Measurements from ENCODE around the gene VIL1.

VIL1 gene

DNA sequence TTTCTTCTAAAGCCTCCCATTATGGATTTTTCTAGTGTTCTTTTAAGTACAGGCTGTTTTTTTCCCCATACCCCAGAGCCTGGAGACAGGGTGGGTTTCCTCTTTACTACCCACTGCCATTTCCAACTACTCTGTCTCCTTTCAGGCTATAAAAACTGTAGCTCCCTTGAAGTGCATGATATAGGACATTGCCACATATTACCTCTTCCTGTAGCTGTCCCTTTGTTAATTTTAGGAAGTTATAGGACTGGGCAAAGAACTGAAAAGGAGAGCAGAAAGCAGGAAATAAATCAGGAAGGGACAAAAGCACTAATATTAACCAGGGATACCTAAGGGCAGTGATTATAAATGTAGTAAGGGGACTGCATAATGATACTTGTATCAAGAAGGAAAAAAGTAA, 54.1 kb downstream of the VIL1 start:
- Histone ChIP-seq H3K4me1 (no peaks in the 10 kb centered on the region), H3K9me3 (no peaks in the 10 kb centered on the region), H3K36me3 (peaks cover 28 to 63% (median 30%) of the 10 kb centered on the region in 3 donors), H3K27ac (no peak overlapping the region), H3K4me3 (no peak overlapping the region), H3K27me3 (no peaks in the 10 kb centered on the region)
- DNase-seq = no peak
- TF ChIP-seq, protein P1, sequence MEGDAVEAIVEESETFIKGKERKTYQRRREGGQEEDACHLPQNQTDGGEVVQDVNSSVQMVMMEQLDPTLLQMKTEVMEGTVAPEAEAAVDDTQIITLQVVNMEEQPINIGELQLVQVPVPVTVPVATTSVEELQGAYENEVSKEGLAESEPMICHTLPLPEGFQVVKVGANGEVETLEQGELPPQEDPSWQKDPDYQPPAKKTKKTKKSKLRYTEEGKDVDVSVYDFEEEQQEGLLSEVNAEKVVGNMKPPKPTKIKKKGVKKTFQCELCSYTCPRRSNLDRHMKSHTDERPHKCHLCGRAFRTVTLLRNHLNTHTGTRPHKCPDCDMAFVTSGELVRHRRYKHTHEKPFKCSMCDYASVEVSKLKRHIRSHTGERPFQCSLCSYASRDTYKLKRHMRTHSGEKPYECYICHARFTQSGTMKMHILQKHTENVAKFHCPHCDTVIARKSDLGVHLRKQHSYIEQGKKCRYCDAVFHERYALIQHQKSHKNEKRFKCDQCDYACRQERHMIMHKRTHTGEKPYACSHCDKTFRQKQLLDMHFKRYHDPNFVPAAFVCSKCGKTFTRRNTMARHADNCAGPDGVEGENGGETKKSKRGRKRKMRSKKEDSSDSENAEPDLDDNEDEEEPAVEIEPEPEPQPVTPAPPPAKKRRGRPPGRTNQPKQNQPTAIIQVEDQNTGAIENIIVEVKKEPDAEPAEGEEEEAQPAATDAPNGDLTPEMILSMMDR (IDR thresholded peaks at IDR 0.05) = no peak
- intact Hi-C loops (cut with DNase I; ENCODE audit: low total_unique reads) = no loop called here

DNA sequence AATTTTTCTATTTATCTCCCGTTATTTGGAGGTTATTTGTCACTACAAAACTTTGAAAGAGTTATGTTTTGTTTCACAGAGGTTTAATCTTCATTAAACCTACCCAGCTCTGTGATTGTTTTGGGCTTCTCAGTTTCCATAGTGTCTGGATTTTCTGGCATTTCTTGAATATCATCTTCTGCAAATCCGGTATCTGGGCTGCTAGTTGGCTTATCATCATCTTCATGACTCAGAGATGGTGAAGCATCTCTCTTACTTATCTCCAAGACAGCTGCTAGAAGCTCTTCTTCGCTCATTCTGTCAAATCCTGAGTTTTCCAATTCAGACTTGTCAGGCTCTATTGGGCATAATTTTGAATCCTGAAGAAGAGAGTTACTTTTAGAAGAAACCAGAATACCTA, 55.6 kb downstream of the VIL1 start:
- Histone ChIP-seq H3K27ac (no peak overlapping the region), H3K9me3 (no peaks in the 10 kb centered on the region), H3K27me3 (no peaks in the 10 kb centered on the region), H3K36me3 (peaks cover 30 to 72% (median 33%) of the 10 kb centered on the region in 3 donors), H3K4me1 (no peaks in the 10 kb centered on the region), H3K4me3 (no peak overlapping the region)
- intact Hi-C loops (cut with DNase I; ENCODE audit: low total_unique reads) = no loop called here
- no peak for DNase-seq
- TF ChIP-seq, protein P1 (IDR thresholded peaks at IDR 0.05) = no peak

DNA sequence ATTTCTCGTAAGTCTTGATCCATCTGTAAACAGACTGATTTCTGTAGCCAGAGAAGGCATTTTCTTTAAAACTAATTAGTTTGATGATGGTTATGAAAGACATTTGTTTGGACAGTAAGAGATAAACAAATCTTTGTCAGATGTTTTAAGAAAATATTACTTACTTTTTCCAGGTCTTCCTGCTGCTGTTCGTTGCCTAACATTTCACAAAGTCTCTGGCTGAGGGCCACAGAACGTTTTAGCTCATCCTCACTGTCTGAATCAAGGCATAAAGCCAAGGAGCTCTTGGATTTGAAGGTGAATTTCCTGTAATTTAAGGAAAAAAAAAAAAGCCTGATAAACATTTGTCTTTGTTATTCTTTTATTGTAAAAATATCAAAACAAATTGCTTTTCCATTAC, 57.8 kb downstream of the VIL1 start:
- Histone ChIP-seq H3K27me3 (no peaks in the 10 kb centered on the region), H3K4me3 (no peak overlapping the region), H3K36me3 (peaks cover 33 to 81% (median 42%) of the 10 kb centered on the region in 3 donors), H3K27ac (no peak overlapping the region), H3K9me3 (no peaks in the 10 kb centered on the region), H3K4me1 (no peaks in the 10 kb centered on the region)
- intact Hi-C loops (cut with DNase I; ENCODE audit: low total_unique reads) = no loop called here
- TF ChIP-seq, protein P1 (IDR thresholded peaks at IDR 0.05) = no peak
- no peak for DNase-seq

DNA sequence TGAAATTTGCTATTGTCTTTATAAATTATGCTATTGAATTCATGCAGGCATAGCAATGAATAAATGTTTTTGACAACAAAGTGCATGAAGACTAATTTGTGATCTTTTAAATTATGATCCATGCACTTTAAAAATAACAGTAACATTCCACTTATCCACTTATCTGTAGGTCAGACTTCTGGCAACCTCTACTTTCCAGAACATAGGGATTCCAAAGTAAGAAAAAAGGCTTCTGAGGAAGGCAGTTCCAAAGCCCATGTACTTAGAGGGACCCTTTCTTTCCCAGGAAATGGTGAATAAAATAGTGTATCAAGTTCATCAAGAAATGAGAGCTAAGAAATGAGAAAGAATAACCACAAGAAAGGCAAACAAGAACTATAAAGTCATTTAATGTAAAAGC, 58.3 kb downstream of the VIL1 start:
- DNase-seq = no peak
- H3K27ac ChIP-seq = no peak overlapping the region
- intact Hi-C loops (cut with DNase I; ENCODE audit: low total_unique reads) = no loop called here
- no peak overlapping the region for H3K4me3 ChIP-seq
- H3K36me3 ChIP-seq = peaks cover 29 to 81% (median 48%) of the 10 kb centered on the region in 3 donors
- H3K9me3 ChIP-seq = no peaks in the 10 kb centered on the region
- no peaks in the 10 kb centered on the region for H3K4me1 ChIP-seq
- TF ChIP-seq, protein P1 (IDR thresholded peaks at IDR 0.05) = no peak
- H3K27me3 ChIP-seq = no peaks in the 10 kb centered on the region

DNA sequence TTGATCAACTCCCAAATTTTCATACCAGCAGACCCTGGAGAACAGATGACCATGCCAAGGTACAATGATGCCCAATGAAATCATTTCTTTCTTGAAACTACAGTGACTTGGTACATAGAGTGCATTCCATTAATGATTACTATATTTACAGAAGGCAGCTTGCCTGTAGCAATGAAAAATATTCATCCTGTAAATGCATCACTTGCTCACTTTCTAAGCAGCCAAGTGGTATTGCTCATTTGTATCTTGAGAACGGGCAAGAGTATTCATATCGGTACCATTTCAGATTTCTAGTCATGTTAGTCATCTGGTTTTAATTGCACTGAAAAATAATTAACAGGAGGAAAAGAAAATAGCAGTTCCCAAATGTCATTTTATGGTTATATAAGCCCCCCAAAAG, 59.6 kb downstream of the VIL1 start:
- DNase-seq = no peak
- no peaks in the 10 kb centered on the region for H3K4me1 ChIP-seq
- TF ChIP-seq, protein P1 (IDR thresholded peaks at IDR 0.05) = no peak
- no peak overlapping the region for H3K27ac ChIP-seq
- intact Hi-C loops (cut with DNase I; ENCODE audit: low total_unique reads) = no loop called here
- no peaks in the 10 kb centered on the region for H3K9me3 ChIP-seq
- H3K4me3 ChIP-seq = no peak overlapping the region
- no peaks in the 10 kb centered on the region for H3K27me3 ChIP-seq
- peaks cover 22 to 71% (median 49%) of the 10 kb centered on the region in 3 donors for H3K36me3 ChIP-seq

DNA sequence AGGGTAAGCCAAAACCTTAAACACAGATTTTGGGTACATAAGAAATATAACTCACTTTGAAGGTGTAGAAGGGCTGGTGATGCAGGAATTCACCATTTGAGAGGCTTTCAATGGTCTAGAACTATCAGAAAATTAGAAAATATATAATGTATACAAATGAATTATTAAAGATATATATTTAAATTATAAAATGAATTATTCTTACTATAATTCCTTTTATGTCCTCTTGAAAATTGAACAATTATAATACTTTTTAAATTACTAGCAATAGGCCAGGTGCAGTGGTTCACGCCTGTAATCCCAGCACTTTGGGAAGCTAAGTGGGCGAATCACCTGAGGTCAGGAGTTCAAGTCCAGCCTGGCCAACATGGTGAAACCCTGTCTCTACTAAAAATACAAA, 60.7 kb downstream of the VIL1 start:
- TF ChIP-seq, protein P1 (IDR thresholded peaks at IDR 0.05) = no peak
- H3K9me3 ChIP-seq = no peaks in the 10 kb centered on the region
- no peak for DNase-seq
- no peaks in the 10 kb centered on the region for H3K4me1 ChIP-seq
- no peak overlapping the region for H3K4me3 ChIP-seq
- H3K27ac ChIP-seq = no peak overlapping the region
- no peaks in the 10 kb centered on the region for H3K27me3 ChIP-seq
- intact Hi-C loops (cut with DNase I; ENCODE audit: low total_unique reads) = no loop called here
- H3K36me3 ChIP-seq = peaks cover 19 to 71% (median 39%) of the 10 kb centered on the region in 3 donors
